Endometrial microvascular endothelial cells (primary cell): ENCODE results near the gene LOC128125822.

Source experiments
- in situ Hi-C: cut with HindIII; loops from 2 replicates; pipeline ENCODE4 v1.10.0; 2017; ENCODE audit warnings: low sequenced_read_pairs, low pct_unique_long_range_greater_than_20kb; ENCODE audit errors: inconsistent ontology term

LOC128125822 gene

GRCh38 chr6:63553208-63553607 is 19.1 kb upstream of the LOC128125822 start:
- in situ Hi-C loops: no loop called here

- in situ Hi-C loops: no loop called here
These were observed 18.4 kb upstream of the LOC128125822 start for GRCh38 chr6:63553900-63554299.

- in situ Hi-C loops: no loop called here
These were observed 17.5 kb upstream of the LOC128125822 start for GRCh38 chr6:63554782-63555181.

GRCh38 chr6:63556369-63556768 is 15.9 kb upstream of the LOC128125822 start:
- in situ Hi-C loops: no loop called here

- in situ Hi-C loops: no loop called here
These were observed 14.0 kb upstream of the LOC128125822 start for GRCh38 chr6:63558278-63558677.

GRCh38 chr6:63560801-63561287 is 11.4 kb upstream of the LOC128125822 start:
- in situ Hi-C loops: no loop called here

GRCh38 chr6:63561288-63561687 is 11.0 kb upstream of the LOC128125822 start:
- in situ Hi-C loops: no loop called here

GRCh38 chr6:63563235-63563634 is 9.0 kb upstream of the LOC128125822 start:
- in situ Hi-C loops: no loop called here

GRCh38 chr6:63565058-63565726 is 7.1 kb upstream of the LOC128125822 start:
- in situ Hi-C loops: no loop called here

- in situ Hi-C loops: no loop called here
These were observed 6.3 kb upstream of the LOC128125822 start for GRCh38 chr6:63565727-63566596.

- in situ Hi-C loops: no loop called here
These were observed 4.3 kb upstream of the LOC128125822 start for GRCh38 chr6:63567966-63568365.

GRCh38 chr6:63571361-63572043 is 778 bp upstream of the LOC128125822 start:
- in situ Hi-C loops: no loop called here

GRCh38 chr6:63572747-63573075 is 431 bp downstream of the LOC128125822 start:
- in situ Hi-C loops: no loop called here

GRCh38 chr6:63573076-63573898 is 1.0 kb downstream of the LOC128125822 start:
- in situ Hi-C loops: no loop called here

- in situ Hi-C loops: no loop called here
These were observed 1.7 kb downstream of the LOC128125822 start for GRCh38 chr6:63573899-63574553.

- in situ Hi-C loops: no loop called here
These were observed 2.2 kb downstream of the LOC128125822 start for GRCh38 chr6:63574554-63574900.

GRCh38 chr6:63576147-63576772 is 4.0 kb downstream of the LOC128125822 start:
- in situ Hi-C loops: no loop called here
